Mammary epithelial cell (primary cell): ENCODE measurements around the gene SP110.

Source experiments
- EZH2 ChIP-seq: IDR thresholded peaks from 2 replicates; pipeline ENCODE4 v1.6.1; 2012; ENCODE audit warnings: low read length, inconsistent platforms, borderline replicate concordance
- TF ChIP-seq, protein P1 (sequence below), 2 donors: IDR thresholded peaks in 1 of 2; conservative IDR thresholded peaks in 1 of 2; 2 replicates each; pipeline ENCODE4 v1.5.1; 2011 to 2012; ENCODE audit warnings: inconsistent platforms in 2 of 2, low read length in 2 of 2, mild to moderate bottlenecking in 2 of 2, control low read depth in 1 of 2, low read depth in 1 of 2; ENCODE audit not compliant: insufficient read depth in 1 of 2; ENCODE audit errors: extremely low read depth in 1 of 2

DNA sequence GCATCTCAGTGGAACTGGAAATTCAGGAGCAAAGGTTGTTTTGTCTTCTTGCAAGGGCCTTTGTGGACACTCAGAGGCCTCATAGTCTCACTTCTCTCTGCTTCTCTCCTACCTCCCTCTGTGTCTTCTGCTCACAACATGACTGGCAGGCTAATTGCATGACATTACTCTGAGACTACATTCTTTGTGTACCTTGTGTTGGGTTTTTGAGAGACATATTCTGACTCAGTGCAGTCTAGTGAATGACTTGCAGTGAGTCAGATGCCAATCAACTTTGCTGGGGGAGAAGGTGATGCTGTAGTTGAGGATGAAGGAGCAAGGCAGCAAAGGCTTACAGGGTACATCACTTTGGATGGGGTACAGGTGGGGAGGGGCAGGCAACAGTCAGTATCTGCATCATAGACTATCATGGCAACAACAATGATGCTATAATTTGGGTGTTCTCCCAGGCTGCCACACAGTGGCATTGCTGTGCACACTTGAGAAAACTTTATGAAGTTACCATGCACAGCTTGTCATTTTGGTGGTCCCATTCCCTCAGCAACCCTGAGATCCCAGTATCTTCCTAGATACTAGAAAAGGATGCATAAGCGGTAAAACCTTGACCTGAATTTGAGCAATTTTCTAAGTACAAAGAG is 81.8 kb downstream of the SP110 start:
- TF ChIP-seq, protein P1, sequence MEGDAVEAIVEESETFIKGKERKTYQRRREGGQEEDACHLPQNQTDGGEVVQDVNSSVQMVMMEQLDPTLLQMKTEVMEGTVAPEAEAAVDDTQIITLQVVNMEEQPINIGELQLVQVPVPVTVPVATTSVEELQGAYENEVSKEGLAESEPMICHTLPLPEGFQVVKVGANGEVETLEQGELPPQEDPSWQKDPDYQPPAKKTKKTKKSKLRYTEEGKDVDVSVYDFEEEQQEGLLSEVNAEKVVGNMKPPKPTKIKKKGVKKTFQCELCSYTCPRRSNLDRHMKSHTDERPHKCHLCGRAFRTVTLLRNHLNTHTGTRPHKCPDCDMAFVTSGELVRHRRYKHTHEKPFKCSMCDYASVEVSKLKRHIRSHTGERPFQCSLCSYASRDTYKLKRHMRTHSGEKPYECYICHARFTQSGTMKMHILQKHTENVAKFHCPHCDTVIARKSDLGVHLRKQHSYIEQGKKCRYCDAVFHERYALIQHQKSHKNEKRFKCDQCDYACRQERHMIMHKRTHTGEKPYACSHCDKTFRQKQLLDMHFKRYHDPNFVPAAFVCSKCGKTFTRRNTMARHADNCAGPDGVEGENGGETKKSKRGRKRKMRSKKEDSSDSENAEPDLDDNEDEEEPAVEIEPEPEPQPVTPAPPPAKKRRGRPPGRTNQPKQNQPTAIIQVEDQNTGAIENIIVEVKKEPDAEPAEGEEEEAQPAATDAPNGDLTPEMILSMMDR (conservative IDR thresholded peaks at IDR 0.05 in 1 of 2, IDR thresholded peaks at IDR 0.05 in 1 of 2; ENCODE audit: extremely low read depth in 1 of 2, insufficient read depth in 1 of 2, low read depth in 1 of 2, low read length in 2 of 2) = peak in 1 of 2 donors; percentile 4
- TF ChIP-seq EZH2 = no peak
